Raji (cell line): ENCODE data around the gene AGAP5.

Source experiments
- POLR2A ChIP-seq: IDR thresholded peaks from 2 replicates; pipeline ENCODE4 v1.6.1; 2011; ENCODE audit warnings: low read depth, low read length, control low read depth; ENCODE audit not compliant: insufficient read depth

AGAP5 gene

DNA sequence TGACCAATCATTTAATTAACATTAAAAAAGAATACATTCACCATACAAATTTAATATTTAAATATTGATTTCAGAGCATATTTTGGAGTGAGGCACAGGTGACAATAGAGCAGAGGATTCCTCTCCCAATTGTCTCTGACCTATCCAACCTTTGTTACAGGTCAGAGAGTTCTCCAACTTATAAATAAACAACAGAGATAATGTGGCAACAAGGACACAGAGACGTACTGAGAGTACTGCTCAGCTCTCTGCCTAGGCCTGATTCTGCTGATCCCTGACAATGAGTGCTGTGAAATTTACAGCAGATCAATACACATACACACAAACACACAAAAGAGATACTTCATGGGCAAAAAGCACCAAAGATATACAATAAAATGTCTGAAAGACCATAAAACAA is 18.3 kb upstream of the AGAP5 start:
- no peak for TF ChIP-seq POLR2A

GRCh38 chr10:73655990-73656298 is 42.0 kb downstream of the AGAP5 start, which contains the start of gene SYNPO2L:
Gene SYNPO2L (minus strand): TSS chr10:73656029. CDS start chr10:73655922, 107 bp downstream.
- no peak for TF ChIP-seq POLR2A

- no peak for TF ChIP-seq POLR2A
These were observed 42.5 kb downstream of the AGAP5 start for GRCh38 chr10:73655257-73655989.

GRCh38 chr10:73653701-73654100 is 44.2 kb downstream of the AGAP5 start:
- TF ChIP-seq POLR2A = no peak

DNA sequence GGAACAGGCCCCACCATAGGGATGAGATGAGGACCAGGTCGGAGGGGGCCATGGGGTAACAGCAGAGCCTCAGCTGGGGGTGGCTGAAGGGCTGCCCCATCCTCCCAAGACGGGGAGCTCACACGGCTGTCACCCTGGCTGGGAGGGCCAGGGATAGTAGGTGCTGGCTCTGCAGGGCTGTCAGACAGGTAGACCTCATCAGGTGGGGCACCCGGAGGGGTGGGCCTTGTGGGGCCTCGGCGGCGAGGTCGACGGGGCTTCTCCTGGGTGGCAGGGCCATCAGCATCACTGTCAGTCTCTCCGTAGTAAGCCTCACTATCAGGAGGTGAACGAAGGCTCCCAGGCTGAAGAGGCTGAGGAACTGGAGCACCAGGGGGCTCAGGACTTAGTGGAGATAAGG is 44.7 kb downstream of the AGAP5 start:
- TF ChIP-seq POLR2A = no peak

DNA sequence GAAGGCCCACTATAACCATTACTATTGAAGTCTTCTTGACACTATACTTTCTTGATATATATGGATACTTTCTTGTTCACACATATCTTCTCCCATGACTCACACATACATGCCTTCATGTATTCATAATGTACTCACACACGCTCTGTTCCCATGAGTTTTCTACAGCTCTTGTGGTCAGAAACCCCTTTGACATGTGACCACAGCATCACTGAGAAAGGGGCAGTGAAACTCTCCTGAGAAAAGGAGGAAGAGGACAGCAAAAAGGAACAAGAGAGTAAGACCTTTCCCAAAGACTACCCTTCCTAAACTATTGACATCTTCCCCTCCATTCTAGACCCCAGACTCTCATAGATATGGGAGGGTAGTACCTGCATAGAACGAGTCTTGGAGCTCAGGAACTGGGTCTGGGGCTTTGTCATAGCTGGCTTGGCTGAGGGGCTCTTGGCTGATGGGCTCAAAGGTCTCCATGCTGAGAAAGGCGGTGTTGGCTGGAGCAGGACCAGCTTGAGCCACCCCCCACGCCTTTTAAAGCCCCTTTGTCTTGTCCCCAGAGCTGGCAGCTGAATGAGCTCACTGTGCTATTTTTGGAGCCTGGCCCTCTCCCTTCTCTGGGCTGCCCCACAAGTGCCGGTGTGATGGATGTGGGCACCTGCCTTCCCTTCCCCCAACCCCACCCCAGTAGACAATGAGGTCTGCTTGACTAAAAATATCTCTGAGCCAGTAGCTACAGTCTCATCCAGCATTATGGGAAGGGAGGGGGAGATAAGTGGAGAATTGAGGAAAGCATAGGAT is 47.2 kb downstream of the AGAP5 start:
- no peak for TF ChIP-seq POLR2A

GRCh38 chr10:73649876-73650536 is 47.9 kb downstream of the AGAP5 start:
- no peak for TF ChIP-seq POLR2A

DNA sequence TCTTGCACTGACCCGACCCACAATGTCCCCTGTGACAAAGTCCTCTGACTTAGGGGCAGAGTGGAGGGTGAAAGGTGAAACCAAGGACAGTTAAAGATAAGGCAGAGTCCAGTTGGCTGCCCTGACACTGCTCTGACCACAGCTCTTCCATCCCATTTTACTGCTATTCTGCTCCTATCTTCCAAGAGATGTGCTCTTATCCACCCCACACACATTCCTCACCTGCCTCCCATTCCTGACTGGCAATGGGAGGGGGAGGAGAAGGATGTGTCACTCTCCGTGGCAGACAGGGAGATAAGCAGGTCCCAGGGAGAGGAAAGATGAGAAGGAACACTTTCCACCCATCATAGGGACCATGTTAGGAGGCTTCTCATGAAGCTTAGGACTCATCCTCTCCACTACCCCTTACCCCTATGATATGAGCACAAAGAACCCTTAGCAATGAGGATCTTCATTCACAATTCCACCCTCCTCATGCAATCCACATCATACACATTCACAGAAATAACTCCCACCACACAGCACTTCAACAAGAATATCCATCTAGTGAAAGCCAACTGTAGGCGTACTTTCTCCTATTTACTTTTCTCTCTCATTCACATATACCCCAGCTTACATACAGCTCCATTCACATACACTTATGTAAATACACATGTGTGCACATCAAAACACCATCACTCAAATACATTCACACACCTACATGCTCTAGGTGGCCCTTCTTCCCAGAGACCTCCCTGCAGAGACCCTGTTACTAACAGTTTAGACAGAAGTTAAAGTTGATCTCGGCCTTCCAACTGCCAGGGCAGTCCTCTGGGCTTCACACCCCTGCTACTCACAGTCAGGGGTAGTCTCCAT is 48.7 kb downstream of the AGAP5 start:
- no peak for TF ChIP-seq POLR2A

GRCh38 chr10:73647875-73648651 is 49.8 kb downstream of the AGAP5 start:
- no peak for TF ChIP-seq POLR2A

GRCh38 chr10:73647211-73647874 is 50.6 kb downstream of the AGAP5 start:
- TF ChIP-seq POLR2A = no peak

- TF ChIP-seq POLR2A = no peak
These were observed 51.3 kb downstream of the AGAP5 start for GRCh38 chr10:73646598-73647041.

DNA sequence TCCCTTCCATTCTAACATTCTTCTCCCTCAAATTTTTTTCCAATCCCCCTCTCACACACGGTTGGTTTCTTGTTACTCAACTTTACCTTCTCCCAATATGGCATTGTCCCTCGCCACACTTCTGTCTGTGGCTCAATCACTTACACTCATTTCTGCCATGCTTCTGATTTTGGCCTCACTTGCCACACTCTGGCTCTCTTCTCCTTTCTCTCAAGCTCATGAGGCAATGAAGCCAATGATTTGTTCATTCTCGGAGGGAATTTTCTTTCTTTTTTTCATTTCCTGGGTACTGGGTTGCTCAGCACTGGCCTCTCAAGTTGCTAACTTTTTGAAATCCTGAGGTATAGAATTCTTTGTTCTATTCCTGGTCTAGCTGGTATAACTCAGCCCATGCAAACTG is 52.7 kb downstream of the AGAP5 start:
- TF ChIP-seq POLR2A = no peak

DNA sequence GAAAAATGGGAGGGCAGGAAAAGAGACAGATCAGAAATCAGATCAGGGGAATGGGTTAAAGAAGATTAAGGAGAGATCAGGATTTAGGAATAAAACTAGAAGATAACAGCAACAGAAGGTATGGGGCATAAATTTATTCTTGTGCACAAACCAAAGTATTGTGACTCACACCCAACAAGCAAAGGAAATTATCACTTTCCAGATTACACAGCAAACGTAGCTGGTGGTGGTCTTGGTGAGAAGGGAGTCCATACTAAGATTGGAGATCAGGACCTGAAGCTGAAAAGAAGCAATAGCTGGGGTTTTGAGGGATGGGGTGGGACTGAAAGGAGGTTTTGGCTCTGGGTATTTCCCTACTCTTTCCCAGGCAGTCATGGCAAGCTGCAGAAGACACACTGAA is 53.1 kb downstream of the AGAP5 start:
- no peak for TF ChIP-seq POLR2A
